GM23338 (cell line): Measurements from ENCODE around the gene TTYH1. TPM values are rescaled to one million over a fixed set of nuclear protein-coding genes. Genes with fewer than 3 reads are reported as not detected.
A peak's percentile ranks its signal among the peaks of the same experiment; 100 is the strongest.

Source experiments
- ATAC-seq: fragments of 200-7000 bp; cut with Tn5 transposase; 3 replicates; pipeline ENCODE4 v1.9.1; 2020
- DNase-seq: peaks from one replicate; pipeline ENCODE4 v3.0.0-alpha.2; 2015; ENCODE audit warnings: low spot score
- H2AFZ ChIP-seq: fragments of 200-600 bp; sonication (generic); 2 replicates; pipeline ENCODE4 v1.8.0; 2016; ENCODE audit warnings: antibody characterized with exemption, mild to moderate bottlenecking, moderate library complexity
- H3F3A ChIP-seq: fragments of 200-600 bp; sonication (generic); replicated peaks from 2 replicates; pipeline ENCODE4 v1.8.0; 2017; ENCODE audit warnings: antibody characterized with exemption, mixed run types, low read depth
- H3K27ac ChIP-seq: fragments of 200-600 bp; sonication (generic); 2 replicates; pipeline ENCODE4 v1.6.1; 2016; ENCODE audit warnings: low read depth
- H3K27me3 ChIP-seq: fragments of 200-600 bp; sonication (generic); 2 replicates; pipeline ENCODE4 v1.8.0; 2016; ENCODE audit warnings: mild to moderate bottlenecking, mixed run types, moderate library complexity; ENCODE audit not compliant: insufficient read depth
- H3K36me3 ChIP-seq: fragments of 200-600 bp; sonication (generic); 2 replicates; pipeline ENCODE4 v1.8.0; 2016; ENCODE audit warnings: mild to moderate bottlenecking; ENCODE audit not compliant: insufficient read depth
- H3K4me1 ChIP-seq: fragments of 200-600 bp; sonication (generic); 2 replicates; pipeline ENCODE4 v1.8.0; 2016; ENCODE audit warnings: mild to moderate bottlenecking, moderate library complexity; ENCODE audit not compliant: insufficient read depth
- H3K4me2 ChIP-seq: fragments of 200-600 bp; sonication (generic); 2 replicates; pipeline ENCODE4 v1.7.1; 2017; ENCODE audit warnings: mixed run types
- H3K4me3 ChIP-seq: fragments of 200-600 bp; sonication (generic); 2 replicates; pipeline ENCODE4 v1.6.1; 2016; ENCODE audit warnings: mixed run types
- H3K79me2 ChIP-seq: fragments of 200-600 bp; sonication (generic); replicated peaks from 2 replicates; pipeline ENCODE4 v1.8.0; 2017; ENCODE audit warnings: mild to moderate bottlenecking; ENCODE audit not compliant: insufficient read depth
- H3K9me2 ChIP-seq: fragments of 200-600 bp; sonication (generic); 2 replicates; pipeline ENCODE4 v1.8.0; 2017; ENCODE audit not compliant: insufficient read depth
- H4K20me1 ChIP-seq: fragments of 200-600 bp; sonication (generic); replicated peaks from 2 replicates; pipeline ENCODE4 v1.8.0; 2017; ENCODE audit warnings: mild to moderate bottlenecking; ENCODE audit not compliant: insufficient read depth
- H3K27ac Mint-ChIP-seq: 2 replicates; pipeline ENCODE4 v1.8.0; 2020; ENCODE audit warnings: inconsistent platforms, mild to moderate bottlenecking, moderate library complexity, mixed read lengths
- H3K27me3 Mint-ChIP-seq: 3 replicates; pipeline ENCODE4 v1.8.0; 2022; ENCODE audit warnings: low read depth, mild to moderate bottlenecking, moderate library complexity, mixed read lengths, inconsistent platforms; ENCODE audit not compliant: insufficient read depth, poor library complexity
- H3K36me3 Mint-ChIP-seq: 3 replicates; pipeline ENCODE4 v1.8.0; 2021; ENCODE audit warnings: low read depth, mild to moderate bottlenecking, inconsistent platforms, moderate library complexity, mixed read lengths
- H3K4me1 Mint-ChIP-seq: 3 replicates; pipeline ENCODE4 v1.8.0; 2020; ENCODE audit warnings: mild to moderate bottlenecking, inconsistent platforms, mixed read lengths
- H3K4me3 Mint-ChIP-seq: 3 replicates; pipeline ENCODE4 v1.8.0; 2021; ENCODE audit warnings: moderate library complexity, mild to moderate bottlenecking, inconsistent platforms, mixed read lengths
- H3K9me3 Mint-ChIP-seq: 3 replicates; pipeline ENCODE4 v1.8.0; 2020; ENCODE audit warnings: moderate library complexity, mild to moderate bottlenecking, inconsistent platforms, mixed read lengths
- CREB1 ChIP-seq: fragments of 250-450 bp; sonication (Bioruptor Pico); IDR thresholded peaks from 2 replicates; pipeline ENCODE4 v1.5.0; 2020; ENCODE audit warnings: low read depth, mild to moderate bottlenecking, moderate library complexity
- ETS1 ChIP-seq: IDR thresholded peaks from 2 replicates; pipeline ENCODE4 v1.6.1; 2016; ENCODE audit warnings: antibody characterized with exemption
- EZH2 ChIP-seq: fragments of 200-600 bp; sonication (generic); IDR thresholded peaks from one replicate; pipeline ENCODE4 v1.8.0; 2017; ENCODE audit warnings: antibody characterized with exemption, mild to moderate bottlenecking, low read depth; ENCODE audit not compliant: unreplicated experiment
- EZH2phosphoT487 ChIP-seq: fragments of 200-600 bp; sonication (generic); IDR thresholded peaks from one replicate; pipeline ENCODE4 v1.8.1; 2018; ENCODE audit warnings: antibody characterized with exemption; ENCODE audit not compliant: unreplicated experiment
- JUNB ChIP-seq: IDR thresholded peaks from one replicate; pipeline ENCODE4 v1.6.1; 2016; ENCODE audit warnings: antibody characterized with exemption; ENCODE audit not compliant: unreplicated experiment
- NANOG ChIP-seq: IDR thresholded peaks from 2 replicates; pipeline ENCODE4 v1.6.1; 2016; ENCODE audit warnings: antibody characterized with exemption, borderline replicate concordance
- POLR2AphosphoS5 ChIP-seq: IDR thresholded peaks from 2 replicates; pipeline ENCODE4 v1.6.1; 2016; ENCODE audit warnings: antibody characterized with exemption, low read depth
- REST ChIP-seq: IDR thresholded peaks from one replicate; pipeline ENCODE4 v1.6.1; 2018; ENCODE audit warnings: antibody characterized with exemption; ENCODE audit not compliant: unreplicated experiment
- STAT1 ChIP-seq: IDR thresholded peaks from one replicate; pipeline ENCODE4 v1.6.1; 2016; ENCODE audit warnings: antibody characterized with exemption; ENCODE audit not compliant: unreplicated experiment
- ZNF114 ChIP-seq: fragments of 250-450 bp; sonication (Bioruptor Pico); IDR thresholded peaks from 2 replicates; pipeline ENCODE4 v1.5.0; 2020; ENCODE audit warnings: mild to moderate bottlenecking, moderate library complexity
- ZNF331 ChIP-seq: fragments of 250-450 bp; sonication (Bioruptor Pico); IDR thresholded peaks from 2 replicates; pipeline ENCODE4 v1.5.0; 2020; ENCODE audit warnings: low read depth, mild to moderate bottlenecking, moderate library complexity
- ZNF462 ChIP-seq: fragments of 250-450 bp; sonication (Bioruptor Pico); IDR thresholded peaks from 2 replicates; pipeline ENCODE4 v1.5.0; 2020; ENCODE audit warnings: mild to moderate bottlenecking, moderate library complexity
- polyA plus RNA-seq: library from polyadenylated mRNA; unstranded; fragments of >200 nt; fragmentation: Nextera tagmentation; extraction: Ambion mirVana; gene quantifications from 2 replicates; pipeline ENCODE4 v1.2.1, GENCODE V29; 2016
- total RNA-seq: library from RNA; depleted of rRNA; stranded (reverse); fragments of >200 nt; shearing (Covaris generic); gene quantifications from 2 replicates; pipeline ENCODE4 v1.2.3, GENCODE V29; 2014

TTYH1 gene
- total and polyA plus RNA-seq, 2 experiments from 2014 or later, result 18.2 to 40.8 TPM

- ATAC-seq, result no peak
- no peaks in the 10 kb centered on the region for H3K36me3 ChIP-seq
These were observed 3.0 kb downstream of the TTYH1 start for GRCh38 chr19:54418030-54418929.

More at GRCh38 chr19:54418030-54418929, 3.0 kb downstream of the TTYH1 start:
- no peak overlapping the region for H2AFZ ChIP-seq
- no peak overlapping the region for H3K4me3 ChIP-seq
- Mint-ChIP-seq H3K27ac (peak overlapping the region; percentile 23; the same call in 1 of the 2 replicates), H3K9me3 (peaks cover 20% of the 10 kb centered on the region), H3K4me1 (peaks cover 44% of the 10 kb centered on the region), H3K4me3 (peak overlapping the region; percentile 13; the same call in 2 of the 3 replicates), H3K36me3 (peaks cover 31% of the 10 kb centered on the region), H3K27me3 (peaks cover 30% of the 10 kb centered on the region)
- H3K4me2 ChIP-seq, result peak overlapping the region; percentile 66
- DNase-seq, result peak; percentile 43
- H3K4me1 ChIP-seq, result peaks cover 37% of the 10 kb centered on the region
- peaks cover 23% of the 10 kb centered on the region for H3K27me3 ChIP-seq
- TF ChIP-seq ZNF462 (CRISPR knock-in tag) (no peak), EZH2phosphoT487 (no peak), EZH2 (no peak), NANOG (no peak), ETS1 (no peak), STAT1 (no peak), CREB1 (CRISPR knock-in tag) (no peak), POLR2AphosphoS5 (no peak), ZNF114 (no peak), REST (no peak), ZNF331 (no peak), JUNB (no peak)
- H4K20me1 ChIP-seq, result no peaks in the 10 kb centered on the region; the same call in 1 of the 2 replicates
- no peak overlapping the region for H3K27ac ChIP-seq
- no peaks in the 10 kb centered on the region for H3K9me2 ChIP-seq
- H3F3A ChIP-seq, result peaks cover 21% of the 10 kb centered on the region
- 0 out of 2 replicates have a peak, but pooled peaks cover 3% of the 10 kb centered on the region for H3K79me2 ChIP-seq
